ENCODE data around the gene PEG3.

The PEG3 gene

DNA sequence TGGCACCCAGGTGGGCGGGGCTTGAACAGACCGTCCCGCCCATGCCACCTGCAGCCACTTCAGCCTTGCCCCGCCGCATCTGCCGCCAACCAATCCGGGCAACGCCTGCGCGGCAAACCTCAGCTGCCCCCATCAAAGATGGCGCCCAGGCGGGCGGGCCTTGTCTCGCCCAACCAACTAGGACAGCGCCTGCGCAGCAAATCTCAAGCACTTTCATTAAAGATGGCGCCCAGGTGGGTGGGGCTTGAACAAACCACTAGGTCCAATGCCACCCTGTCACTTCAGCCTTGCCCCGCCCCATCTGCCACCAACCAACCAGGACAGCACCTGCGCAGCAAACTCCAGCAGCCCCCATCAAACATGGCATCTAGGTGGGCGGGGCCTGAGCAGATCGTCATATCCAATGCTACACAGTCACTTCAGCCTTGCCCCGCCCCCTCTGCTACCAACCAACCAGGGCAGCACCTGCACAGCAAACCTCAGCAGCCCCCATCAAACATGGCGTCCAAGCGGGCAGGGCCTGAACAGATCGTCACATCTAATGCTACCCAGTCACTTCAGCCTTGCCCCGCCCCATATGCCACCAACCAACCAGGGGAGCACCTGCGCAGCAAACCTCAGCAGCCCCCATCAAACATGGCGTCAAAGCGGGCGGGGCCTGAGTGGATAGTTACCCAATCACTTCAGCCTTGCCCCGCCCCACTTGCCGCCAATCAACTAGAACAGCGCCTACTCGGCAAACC lies 1.4 kb downstream of the PEG3 start:
- DNase-seq = no peak

DNA sequence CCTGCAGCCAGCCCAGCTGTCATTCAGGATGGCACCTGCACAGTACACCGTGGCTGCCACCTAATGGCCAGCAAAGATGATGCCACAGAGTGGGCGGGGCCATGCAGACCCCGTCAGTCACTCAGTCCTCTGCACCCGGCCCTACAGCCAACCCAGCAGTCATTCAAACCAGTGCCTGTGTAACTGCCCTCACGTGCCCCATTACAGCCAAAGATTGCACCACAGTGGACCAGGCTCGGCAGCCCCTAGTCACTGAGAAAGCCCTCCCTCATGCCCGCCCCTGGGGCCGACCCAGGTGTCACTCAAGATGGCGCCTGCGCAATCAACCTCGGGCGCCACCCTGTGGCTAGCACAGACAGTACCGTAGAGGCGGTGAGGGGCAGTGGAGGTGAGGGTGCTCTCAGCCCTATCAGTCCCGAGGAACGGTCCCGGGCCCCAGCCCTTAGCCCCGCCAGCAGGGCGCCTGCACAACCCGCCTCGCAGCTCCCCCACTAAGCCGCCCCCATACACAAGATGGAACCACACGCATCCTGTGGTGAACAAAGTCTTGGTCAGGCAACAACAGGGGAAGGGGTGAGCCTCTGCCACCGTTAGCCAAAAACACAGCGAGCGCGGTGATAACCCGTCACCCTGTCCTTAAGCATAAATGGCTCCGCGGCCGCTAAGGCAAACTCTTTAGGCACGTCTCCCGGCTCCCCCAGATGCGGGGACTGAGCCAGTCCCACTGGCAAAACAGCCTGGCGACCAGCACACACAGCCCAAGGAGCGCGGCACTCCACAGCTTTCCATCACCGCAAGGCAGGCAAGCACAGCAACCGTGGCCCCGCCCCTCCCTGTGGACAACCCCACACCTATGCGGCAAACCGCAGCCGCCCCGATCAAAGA lies 2.3 kb downstream of the PEG3 start:
- DNase-seq = no peak

- no peak for DNase-seq
Observed at GRCh38 chr19:56837492-56838023, 3.0 kb downstream of the PEG3 start.

GRCh38 chr19:56837004-56837403 lies 3.5 kb downstream of the PEG3 start:
- no peak for DNase-seq

DNA sequence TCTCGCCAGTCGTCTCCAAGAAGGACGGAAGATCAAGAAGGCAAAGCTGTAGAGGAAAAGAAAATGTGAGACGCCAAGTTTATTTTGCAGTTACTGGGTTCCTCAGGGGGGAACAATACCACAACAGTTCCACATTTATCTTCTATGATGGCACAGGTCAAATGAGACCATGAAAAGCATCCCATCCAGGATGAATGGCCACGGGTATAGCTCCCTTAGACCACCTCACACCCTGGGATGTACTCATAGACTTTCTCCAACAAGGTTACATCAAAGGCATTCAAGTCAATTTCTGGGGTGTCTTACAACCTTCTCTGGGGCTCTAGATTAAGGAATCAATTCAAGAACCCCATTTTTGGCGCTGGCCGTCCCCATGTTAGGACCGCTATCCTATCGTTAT lies 4.5 kb downstream of the PEG3 start:
- no peak for DNase-seq

DNA sequence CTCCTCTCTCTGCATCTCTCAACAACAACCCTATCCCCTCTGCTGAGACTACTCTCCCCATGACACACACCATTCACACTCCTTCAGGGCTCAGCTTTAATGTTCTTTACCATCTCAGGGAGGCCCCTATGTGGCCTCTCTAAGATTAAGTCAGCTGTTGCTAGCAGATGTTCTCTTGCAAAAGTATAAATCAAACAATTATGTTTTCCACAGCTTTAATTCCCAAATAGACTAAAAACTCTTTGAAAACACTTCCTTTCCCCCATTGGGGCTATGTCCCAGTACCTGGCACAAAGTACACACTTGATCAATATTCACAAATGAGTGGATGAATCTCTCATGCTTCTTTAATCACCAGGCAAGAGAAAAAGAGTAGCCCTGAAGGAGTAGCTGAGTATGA lies 5.1 kb downstream of the PEG3 start:
- DNase-seq = no peak

DNA sequence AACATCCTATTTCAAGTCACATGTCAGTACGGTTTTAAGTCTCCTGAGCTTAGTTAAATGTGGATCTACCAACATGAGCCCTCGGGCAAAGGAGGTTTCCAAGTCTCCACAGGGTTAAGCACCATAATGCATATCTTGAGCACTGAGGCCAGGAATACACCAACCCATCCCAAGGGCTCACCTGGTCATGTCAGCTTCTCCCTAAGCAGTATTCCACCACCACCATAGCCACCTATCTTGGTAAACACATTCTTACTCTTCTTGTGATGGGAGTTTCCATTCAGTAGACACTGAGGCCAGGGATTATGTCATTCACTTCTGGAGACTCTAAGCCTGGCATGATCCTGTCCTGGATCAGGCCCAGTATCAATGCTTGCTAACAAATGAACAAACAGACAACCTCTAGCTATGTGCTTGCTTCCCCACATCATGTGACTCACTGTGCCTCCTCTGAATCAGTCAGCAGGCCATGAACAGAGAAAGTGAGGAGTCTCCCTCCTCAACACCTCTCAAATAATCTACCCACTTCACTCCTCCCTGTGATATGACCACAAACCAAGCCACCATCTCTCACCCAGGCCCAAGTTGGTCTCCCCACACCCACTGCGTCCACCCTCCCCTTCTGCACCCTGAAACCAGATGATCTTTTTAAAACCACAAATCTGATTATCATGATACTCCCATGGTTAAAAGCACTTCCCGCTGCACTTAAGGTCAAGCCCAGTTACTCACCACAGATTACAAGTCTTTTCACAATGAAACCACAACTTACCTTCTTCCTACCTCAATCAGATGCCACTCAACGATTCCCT lies 5.8 kb downstream of the PEG3 start:
- no peak for DNase-seq

- no peak for DNase-seq
Observed at GRCh38 chr19:56832352-56832928, 8.1 kb downstream of the PEG3 start.

DNA sequence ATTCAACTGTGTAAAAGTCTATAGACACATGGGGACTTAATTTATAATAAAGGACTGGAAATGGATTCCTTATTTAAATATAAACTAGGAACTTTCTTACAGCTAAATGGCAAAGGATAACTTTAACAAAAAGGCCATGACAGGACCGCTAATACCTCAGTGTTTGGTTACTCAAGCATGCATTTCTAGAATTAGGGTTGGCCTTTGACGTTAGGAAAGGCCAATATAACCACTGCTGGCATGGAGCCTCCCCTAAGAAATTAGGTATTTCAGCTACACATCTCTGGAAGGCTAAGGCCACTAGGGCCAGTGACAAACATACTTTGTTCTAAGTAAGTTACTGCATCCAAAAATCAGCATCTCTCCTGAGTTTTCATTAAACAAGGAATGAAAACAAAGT lies 9.3 kb downstream of the PEG3 start:
- no peak for DNase-seq

DNA sequence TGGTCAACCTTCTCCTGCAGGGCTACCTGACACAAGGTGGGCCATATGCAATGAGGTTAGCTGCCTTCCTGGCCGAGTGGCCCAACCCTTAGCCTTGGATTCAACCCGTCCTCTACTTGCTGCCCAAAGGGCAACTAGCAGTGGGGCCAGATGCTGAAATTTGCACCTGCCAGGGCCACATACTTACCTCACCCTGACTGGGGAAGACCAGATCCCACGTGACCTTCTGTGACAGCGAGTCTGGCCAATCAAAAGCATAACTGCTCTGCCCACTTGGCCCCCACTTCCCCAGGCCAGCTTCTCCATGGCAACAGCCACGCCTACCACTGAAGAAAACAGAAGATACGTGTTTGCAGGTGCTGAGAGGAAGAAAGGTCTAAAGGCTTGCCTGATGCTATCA lies 10.9 kb downstream of the PEG3 start:
- no peak for DNase-seq

DNA sequence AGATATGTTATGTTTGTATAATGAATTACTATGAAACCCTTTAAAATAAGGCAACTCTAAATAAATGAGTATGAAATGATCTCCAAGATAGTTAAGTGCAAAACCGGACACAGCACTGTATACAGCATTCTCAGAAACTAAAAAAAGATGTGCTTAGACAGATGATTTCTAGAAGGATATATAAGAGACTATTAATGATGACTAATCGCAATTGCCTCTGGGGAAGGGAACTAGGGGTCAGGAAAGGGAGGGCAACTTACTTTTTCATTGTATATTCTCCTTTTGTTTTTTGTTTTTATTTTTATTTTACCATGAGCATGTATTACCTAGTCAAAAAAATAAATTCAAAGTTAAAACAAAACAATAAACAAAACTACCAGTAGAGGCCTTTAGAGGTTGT lies 12.8 kb downstream of the PEG3 start:
- no peak for DNase-seq

DNA sequence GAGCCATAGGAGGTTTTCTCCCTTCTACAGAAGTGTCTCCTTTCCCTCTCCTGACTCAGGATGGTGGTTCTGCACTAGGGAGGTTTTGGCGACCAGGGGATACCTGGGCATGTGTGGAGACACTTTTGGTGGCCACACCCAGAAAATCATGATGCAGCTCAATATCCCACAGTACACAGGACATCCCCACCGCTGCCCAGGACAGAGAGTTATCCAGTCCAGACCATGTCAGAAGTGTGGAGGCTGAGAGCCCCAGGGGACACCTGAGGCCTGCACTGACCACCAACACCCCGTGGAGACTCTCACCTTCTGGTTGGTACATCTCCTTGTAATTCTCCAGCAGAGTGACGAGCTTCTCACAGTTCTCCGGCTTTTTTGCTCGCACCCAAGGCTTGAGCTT lies 16.6 kb downstream of the PEG3 start:
- no peak for DNase-seq

DNA sequence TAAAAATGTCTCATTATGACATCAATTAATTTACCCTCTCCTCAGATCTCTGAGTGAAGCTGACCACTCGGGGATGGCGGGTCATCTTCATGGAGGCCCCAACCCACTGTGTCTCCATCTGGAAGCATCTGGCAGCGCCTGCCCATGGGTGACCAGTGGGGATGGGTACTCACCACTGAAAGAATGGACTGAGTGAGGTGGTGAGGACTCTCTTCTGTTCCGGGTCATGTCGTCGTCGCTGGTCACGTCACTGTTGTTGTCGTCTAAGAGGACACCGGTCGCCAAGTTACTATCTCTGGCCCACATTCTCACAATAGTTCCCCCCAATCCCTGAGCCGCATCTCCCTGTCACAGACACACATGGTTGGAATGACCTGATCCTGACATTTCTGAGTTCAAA lies 17.1 kb downstream of the PEG3 start:
- no peak for DNase-seq

- DNase-seq = no peak
Observed at GRCh38 chr19:56822755-56823154, 17.8 kb downstream of the PEG3 start.

DNA sequence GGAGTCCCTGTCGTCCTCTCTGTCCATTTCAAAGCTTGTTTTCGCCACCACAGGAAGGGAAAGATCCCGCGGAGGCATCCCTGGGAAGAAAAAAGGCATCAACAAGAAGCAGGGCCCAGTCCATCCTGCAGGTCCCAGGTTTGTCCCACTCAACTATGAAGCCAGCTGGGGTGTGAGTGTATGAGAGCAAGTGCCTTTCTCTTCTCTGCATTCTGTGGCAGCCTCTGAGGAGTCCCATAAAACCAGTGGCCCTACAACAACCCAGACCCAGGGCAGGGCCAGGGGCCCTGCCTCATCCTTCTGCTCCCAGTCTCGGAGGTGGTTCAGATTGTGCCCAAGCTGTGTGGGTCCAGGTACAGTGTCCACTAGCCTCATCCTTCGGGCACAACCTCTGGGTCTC lies 18.9 kb downstream of the PEG3 start:
- DNase-seq = no peak

DNA sequence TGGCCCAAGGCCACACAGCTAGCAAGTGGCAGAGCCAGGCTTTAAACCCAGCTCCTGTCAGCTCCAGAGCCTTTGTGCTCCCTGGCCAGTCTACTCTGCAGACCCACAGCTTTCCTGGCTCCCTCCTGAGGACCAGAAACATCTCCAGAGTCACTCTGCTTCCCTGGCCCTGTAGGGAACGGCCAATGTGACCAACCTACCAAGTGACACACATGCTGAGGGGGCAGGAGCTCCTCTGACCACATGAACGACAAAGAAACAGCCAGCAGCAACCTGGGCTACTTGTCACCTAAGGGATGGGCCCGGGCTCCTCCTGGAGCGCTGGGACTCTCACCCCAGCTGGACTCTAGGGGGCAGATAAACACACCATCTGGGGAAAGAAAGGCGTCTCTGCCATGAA lies 19.3 kb downstream of the PEG3 start:
- no peak for DNase-seq

GRCh38 chr19:56819166-56819565 lies 21.4 kb downstream of the PEG3 start:
- no peak for DNase-seq

- no peak for DNase-seq
Observed at GRCh38 chr19:56814656-56815055, 25.9 kb downstream of the PEG3 start.

GRCh38 chr19:56813531-56813930 lies 27.0 kb downstream of the PEG3 start:
- DNase-seq = no peak

- DNase-seq = no peak
Observed at GRCh38 chr19:56811480-56811879, 29.0 kb downstream of the PEG3 start.

- DNase-seq = no peak
Observed at GRCh38 chr19:56810260-56810659, 30.3 kb downstream of the PEG3 start.

DNA sequence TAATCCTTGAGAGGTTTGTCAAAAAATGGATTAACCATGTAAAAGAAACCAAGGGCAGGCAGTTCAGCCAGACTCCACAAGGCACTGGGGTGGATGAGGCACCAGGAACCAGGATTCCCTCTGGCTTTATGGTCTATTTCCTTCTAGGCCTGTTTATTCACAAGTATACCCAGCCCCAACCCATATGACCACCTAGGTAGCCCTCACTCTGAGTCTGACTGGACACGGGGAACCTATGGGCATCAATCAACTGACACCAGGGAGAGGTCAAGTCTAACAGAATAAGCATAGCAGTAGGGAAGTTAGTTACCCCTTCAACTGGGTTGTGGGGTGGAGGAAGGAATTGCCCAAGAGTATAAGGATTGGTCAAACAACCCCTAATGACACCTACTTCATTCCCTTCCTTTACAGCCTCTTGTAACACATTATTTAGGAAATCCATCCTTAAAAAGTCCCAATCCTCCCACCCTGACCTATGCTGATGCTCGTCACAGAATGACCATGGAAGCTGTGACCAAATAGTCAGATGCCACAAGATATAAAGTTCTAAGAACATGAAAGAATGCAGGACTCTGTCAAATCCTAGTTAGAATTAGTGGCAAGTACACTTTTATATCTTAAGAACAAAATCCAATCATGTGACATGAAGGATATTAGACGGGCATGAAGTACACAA lies 31.7 kb downstream of the PEG3 start:
- no peak for DNase-seq
